ENCODE measurements around the gene CCDC177.

Gene CCDC177

GRCh38 chr14:69527635-69528034 is 47.0 kb downstream of the CCDC177 start:
- DNase-seq = no peak

- DNase-seq = no peak
These were observed 48.8 kb downstream of the CCDC177 start for GRCh38 chr14:69525896-69526295.

- DNase-seq = no peak
These were observed 52.6 kb downstream of the CCDC177 start for GRCh38 chr14:69522026-69522425.

All from activated naive CD4-positive, alpha-beta T cell treated with anti-CD3 and anti-CD28 coated beads, Interleukin-2, amount 50 U/mL, for 16 hours (primary cell).